A673 (cell line): ENCODE results near the gene PIGL. TPM values are rescaled to one million over a fixed set of nuclear protein-coding genes. Genes with fewer than 3 reads are reported as not detected.

Experiments used
- BruUV-seq: library from RNA; stranded (reverse); fragments of 400-500 nt; replicated peaks from 2 replicates; lab custom pipeline; 2021; lab: Mats Ljungman, UMichigan
- CTCF ChIA-PET: fragments of 300-600 bp; sonication (Branson Sonifier 250); formaldehyde crosslinking; loops from one replicate; lab custom pipeline; 2022; ENCODE audit warnings: antibody characterized with exemption; lab: Charles Lee
- POLR2A ChIA-PET: fragments of 300-600 bp; sonication (Branson Sonifier 250); formaldehyde crosslinking; loops from one replicate; lab custom pipeline; 2022; ENCODE audit warnings: antibody characterized with exemption; ENCODE audit not compliant: low non-redundant PET; lab: Charles Lee
- DNase-seq: peaks from one replicate; pipeline ENCODE4 v3.0.0-alpha.2; 2015; ENCODE audit warnings: low spot score
- H3K27ac ChIP-seq: fragments of 200-600 bp; sonication (generic); 2 replicates; pipeline ENCODE4 v1.5.1; 2016; ENCODE audit warnings: mixed run types, low read depth, mild to moderate bottlenecking, mixed read lengths, antibody characterized with exemption, low read length; ENCODE audit not compliant: poor library complexity, severe bottlenecking
- H3K27me3 ChIP-seq: fragments of 200-600 bp; sonication (generic); replicated peaks from 2 replicates; pipeline ENCODE4 v1.6.1; 2017; ENCODE audit warnings: mixed run types, low read depth, mild to moderate bottlenecking, mixed read lengths, antibody characterized with exemption, low read length; ENCODE audit not compliant: insufficient read depth, poor library complexity
- H3K36me3 ChIP-seq: fragments of 200-600 bp; sonication (generic); 2 replicates; pipeline ENCODE4 v1.6.1; 2016; ENCODE audit warnings: mixed run types, mild to moderate bottlenecking, mixed read lengths, antibody characterized with exemption, low read length; ENCODE audit not compliant: insufficient read depth, poor library complexity, severe bottlenecking
- H3K4me1 ChIP-seq: fragments of 200-600 bp; sonication (generic); 2 replicates; pipeline ENCODE4 v1.6.1; 2017; ENCODE audit warnings: mixed run types, mild to moderate bottlenecking, mixed read lengths, antibody characterized with exemption, low read length; ENCODE audit not compliant: insufficient read depth, poor library complexity, severe bottlenecking
- H3K4me3 ChIP-seq: fragments of 200-600 bp; sonication (generic); 2 replicates; pipeline ENCODE4 v1.5.1; 2016; ENCODE audit warnings: low read depth, mixed run types, mild to moderate bottlenecking, mixed read lengths, low read length; ENCODE audit not compliant: poor library complexity, severe bottlenecking
- H3K9me3 ChIP-seq: fragments of 200-600 bp; sonication (generic); 2 replicates; pipeline ENCODE4 v1.6.1; 2016; ENCODE audit warnings: mixed run types, low read depth, mild to moderate bottlenecking, mixed read lengths, antibody characterized with exemption, low read length; ENCODE audit not compliant: poor library complexity, severe bottlenecking
- CTCF ChIP-seq: fragments of 300-800, 200-600 bp; sonication (generic); conservative IDR thresholded peaks from 2 replicates; pipeline ENCODE4 v1.5.1; 2017; ENCODE audit warnings: low read depth, mild to moderate bottlenecking, antibody characterized with exemption, low read length, moderate library complexity, mixed read lengths
- EZH2 ChIP-seq: fragments of 200-600 bp; sonication (generic); IDR thresholded peaks from 2 replicates; pipeline ENCODE4 v1.6.1; 2017; ENCODE audit warnings: borderline replicate concordance, low read depth, mild to moderate bottlenecking, mixed read lengths, antibody characterized with exemption, low read length; ENCODE audit not compliant: poor library complexity, severe bottlenecking
- intact Hi-C: fragments of 100-400 bp; cut with micrococcal nuclease; formaldehyde crosslinking; loops from one replicate; pipeline ENCODE4 v1.10.0; 2022; ENCODE audit not compliant: unreplicated experiment
- total RNA-seq: library from RNA; stranded (reverse); gene quantifications from 2 replicates; pipeline ENCODE4 v1.2.3, GENCODE V29; 2021

PIGL gene
- total RNA-seq, 1 experiment from 2014 or later: 31.7 TPM

DNA sequence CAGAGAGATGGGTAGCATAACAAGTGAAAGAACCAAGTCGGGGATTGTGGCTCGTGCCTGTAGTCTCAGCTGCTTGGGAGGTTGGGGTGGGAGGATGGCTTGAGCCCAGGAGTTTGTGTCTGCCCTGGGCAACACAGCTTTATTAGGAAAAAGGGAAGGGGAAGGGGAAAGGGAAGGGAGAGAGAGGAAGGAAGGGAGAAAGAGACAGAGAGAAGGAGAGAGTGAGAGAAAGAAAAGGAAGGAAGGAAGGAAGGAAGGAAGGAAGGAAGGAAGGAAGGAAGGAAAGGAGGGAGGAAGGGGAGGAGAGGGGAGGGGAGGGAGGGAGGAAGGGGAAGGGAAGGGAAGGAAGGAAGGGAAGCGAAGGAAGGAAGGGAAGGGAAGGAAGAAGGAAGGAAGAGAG, 103.0 kb downstream of the PIGL start:
- no peaks in the 10 kb centered on the region for H3K9me3 ChIP-seq
- no TSS peak for BruUV-seq
- no peaks in the 10 kb centered on the region for H3K27me3 ChIP-seq
- DNase-seq: no peak
- no peak overlapping the region for H3K27ac ChIP-seq
- no peaks in the 10 kb centered on the region for H3K4me1 ChIP-seq
- H3K4me3 ChIP-seq: no peak overlapping the region
- ChIA-PET POLR2A (no interaction called here), CTCF (no interaction called here)
- no peaks in the 10 kb centered on the region for H3K36me3 ChIP-seq
- TF ChIP-seq EZH2 (no peak), CTCF (no peak)
- intact Hi-C loops: no loop called here

- no peak overlapping the region for H3K27ac ChIP-seq
- no peak overlapping the region for H3K4me3 ChIP-seq
- no TSS peak for BruUV-seq
- no peaks in the 10 kb centered on the region for H3K9me3 ChIP-seq
- intact Hi-C loops: no loop called here
- POLR2A ChIA-PET: no interaction called here
- H3K4me1 ChIP-seq: no peaks in the 10 kb centered on the region
- H3K36me3 ChIP-seq: peaks cover 4% of the 10 kb centered on the region
- CTCF ChIA-PET: no interaction called here
- H3K27me3 ChIP-seq: no peaks in the 10 kb centered on the region
- no peak for DNase-seq
- TF ChIP-seq EZH2 (no peak), CTCF (no peak)
Observed at GRCh38 chr17:16322636-16323035, 105.6 kb downstream of the PIGL start.

DNA sequence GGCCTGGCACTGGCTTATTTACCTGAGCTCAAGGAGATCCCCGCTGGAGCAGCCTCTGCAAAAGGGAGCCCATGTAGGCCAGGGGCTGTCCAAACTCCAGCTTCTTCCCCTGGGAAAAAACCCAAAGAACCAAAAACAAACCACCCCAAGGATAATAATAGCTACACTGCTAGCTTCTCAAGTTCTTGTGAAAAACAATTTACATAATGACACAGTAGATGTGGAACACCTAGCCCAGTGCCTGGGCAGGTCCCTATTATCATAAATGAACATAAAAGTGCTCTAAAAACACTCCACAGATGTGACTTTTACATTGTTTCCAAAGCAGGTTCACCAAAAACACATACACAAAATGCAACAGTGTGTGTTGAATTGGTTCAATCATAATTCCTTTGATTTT, 109.0 kb downstream of the PIGL start:
- Histone ChIP-seq H3K36me3 (peaks cover 4% of the 10 kb centered on the region), H3K4me1 (no peaks in the 10 kb centered on the region), H3K4me3 (no peak overlapping the region), H3K9me3 (no peaks in the 10 kb centered on the region), H3K27ac (no peak overlapping the region), H3K27me3 (no peaks in the 10 kb centered on the region)
- BruUV-seq: no TSS peak
- POLR2A ChIA-PET: no interaction called here
- no peak for DNase-seq
- TF ChIP-seq CTCF (no peak), EZH2 (no peak)
- intact Hi-C loops: no loop called here
- CTCF ChIA-PET: no interaction called here
